ENCODE results near the gene CRABP2.

Gene CRABP2

DNA sequence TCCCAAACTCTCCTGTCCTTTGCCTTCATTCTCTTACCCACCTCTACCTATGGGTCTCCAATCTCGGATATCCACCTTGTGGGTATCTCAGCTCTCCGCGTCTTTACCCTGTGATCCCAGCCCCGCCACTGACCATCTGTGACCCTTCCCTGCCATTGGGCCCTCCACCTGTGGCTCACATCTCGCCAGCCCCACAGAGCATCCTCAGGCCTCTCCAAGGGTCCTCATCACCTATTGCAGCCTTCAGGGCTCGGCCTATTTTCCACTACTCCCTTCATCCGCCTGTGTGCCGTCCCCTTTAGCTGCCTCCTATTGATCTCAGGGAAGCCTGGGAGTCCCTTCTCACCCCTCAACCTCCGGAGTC is 52.4 kb downstream of the CRABP2 start:
- no peak for DNase-seq

DNA sequence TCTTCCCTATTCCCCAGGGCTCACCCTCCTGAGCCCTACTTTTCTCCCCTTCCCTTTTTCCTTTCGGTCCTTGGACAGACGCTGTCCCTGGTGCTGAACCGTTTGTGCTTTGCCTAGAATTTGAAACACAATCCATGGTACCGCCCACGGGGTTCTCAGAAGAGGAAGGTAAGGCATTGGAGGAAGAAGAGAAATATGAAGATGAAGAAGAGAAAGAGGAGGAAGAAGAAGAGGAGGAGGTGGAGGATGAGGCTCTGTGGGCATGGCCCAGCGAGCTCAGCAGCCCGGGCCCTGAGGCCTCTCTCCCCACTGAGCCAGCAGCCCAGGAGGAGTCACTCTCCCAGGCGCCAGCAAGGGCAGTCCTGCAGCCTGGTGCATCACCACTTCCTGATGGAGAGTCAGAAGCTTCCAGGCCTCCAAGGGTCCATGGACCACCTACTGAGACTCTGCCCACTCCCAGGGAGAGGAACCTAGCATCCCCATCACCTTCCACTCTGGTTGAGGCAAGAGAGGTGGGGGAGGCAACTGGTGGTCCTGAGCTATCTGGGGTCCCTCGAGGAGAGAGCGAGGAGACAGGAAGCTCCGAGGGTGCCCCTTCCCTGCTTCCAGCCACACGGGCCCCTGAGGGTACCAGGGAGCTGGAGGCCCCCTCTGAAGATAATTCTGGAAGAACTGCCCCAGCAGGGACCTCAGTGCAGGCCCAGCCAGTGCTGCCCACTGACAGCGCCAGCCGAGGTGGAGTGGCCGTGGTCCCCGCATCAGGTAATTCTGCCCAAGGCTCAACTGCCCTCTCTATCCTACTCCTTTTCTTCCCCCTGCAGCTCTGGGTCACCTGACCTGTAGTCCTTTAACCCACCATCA is 53.0 kb downstream of the CRABP2 start:
- no peak for DNase-seq
